Fibroblast of mammary gland (primary cell): ENCODE data around the gene ATOSA.

Experiments used
- DNase-seq: peaks from one replicate; pipeline ENCODE4 v3.0.0-alpha.2; 2010; ENCODE audit warnings: low read depth
- H3K4me3 ChIP-seq: 2 replicates; pipeline ENCODE4 v1.5.1; 2011; ENCODE audit warnings: low read depth, mild to moderate bottlenecking, low read length, moderate library complexity; ENCODE audit not compliant: control insufficient read depth
- TF ChIP-seq, protein P1 (sequence below): conservative IDR thresholded peaks from 2 replicates; pipeline ENCODE4 v1.5.1; 2011; ENCODE audit warnings: low read depth, low read length, inconsistent platforms; ENCODE audit not compliant: control insufficient read depth, insufficient read depth

ATOSA gene

DNA sequence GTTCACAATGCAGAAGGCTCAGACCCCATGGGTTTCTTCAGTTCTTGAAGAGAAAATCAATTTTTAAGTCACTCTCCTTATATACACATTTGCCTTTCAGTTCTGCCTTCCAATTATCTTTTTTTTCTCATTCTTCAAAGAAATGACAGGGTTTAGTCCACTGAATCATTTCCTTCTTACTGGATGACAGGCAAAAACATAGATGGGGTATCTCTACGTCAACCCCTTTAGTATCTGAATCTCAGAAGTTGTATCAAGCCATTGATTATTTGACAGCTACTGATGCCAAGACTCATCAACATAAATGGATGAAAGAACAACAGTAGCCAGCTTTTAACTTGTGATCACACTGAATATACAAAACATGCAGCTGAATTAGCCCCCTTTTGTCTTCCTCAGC lies 6.5 kb downstream of the ATOSA start:
- no peak for DNase-seq
- TF ChIP-seq, protein P1, sequence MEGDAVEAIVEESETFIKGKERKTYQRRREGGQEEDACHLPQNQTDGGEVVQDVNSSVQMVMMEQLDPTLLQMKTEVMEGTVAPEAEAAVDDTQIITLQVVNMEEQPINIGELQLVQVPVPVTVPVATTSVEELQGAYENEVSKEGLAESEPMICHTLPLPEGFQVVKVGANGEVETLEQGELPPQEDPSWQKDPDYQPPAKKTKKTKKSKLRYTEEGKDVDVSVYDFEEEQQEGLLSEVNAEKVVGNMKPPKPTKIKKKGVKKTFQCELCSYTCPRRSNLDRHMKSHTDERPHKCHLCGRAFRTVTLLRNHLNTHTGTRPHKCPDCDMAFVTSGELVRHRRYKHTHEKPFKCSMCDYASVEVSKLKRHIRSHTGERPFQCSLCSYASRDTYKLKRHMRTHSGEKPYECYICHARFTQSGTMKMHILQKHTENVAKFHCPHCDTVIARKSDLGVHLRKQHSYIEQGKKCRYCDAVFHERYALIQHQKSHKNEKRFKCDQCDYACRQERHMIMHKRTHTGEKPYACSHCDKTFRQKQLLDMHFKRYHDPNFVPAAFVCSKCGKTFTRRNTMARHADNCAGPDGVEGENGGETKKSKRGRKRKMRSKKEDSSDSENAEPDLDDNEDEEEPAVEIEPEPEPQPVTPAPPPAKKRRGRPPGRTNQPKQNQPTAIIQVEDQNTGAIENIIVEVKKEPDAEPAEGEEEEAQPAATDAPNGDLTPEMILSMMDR, result no peak
- H3K4me3 ChIP-seq, result no peak overlapping the region

DNA sequence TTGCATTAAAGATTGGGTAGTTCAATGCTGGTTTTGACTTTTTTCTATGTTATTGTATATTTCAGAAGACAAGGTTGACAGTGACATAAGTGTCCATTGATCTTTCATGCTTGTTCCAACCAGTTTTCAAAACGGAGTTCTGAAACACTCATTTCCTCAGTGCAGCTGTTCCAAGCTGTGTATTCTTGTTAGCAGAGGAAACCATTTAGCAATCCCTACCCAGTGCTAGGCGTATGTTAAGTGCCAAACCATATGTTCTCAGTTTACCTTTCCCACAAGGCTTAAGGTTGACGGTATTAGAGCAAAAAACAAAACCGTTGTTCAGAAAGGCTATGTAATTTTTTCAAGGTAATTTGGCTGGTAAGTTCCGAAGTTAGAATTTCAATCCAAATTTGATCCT lies 9.1 kb downstream of the ATOSA start:
- TF ChIP-seq, protein P1, result no peak
- H3K4me3 ChIP-seq, result no peak overlapping the region
- no peak for DNase-seq

DNA sequence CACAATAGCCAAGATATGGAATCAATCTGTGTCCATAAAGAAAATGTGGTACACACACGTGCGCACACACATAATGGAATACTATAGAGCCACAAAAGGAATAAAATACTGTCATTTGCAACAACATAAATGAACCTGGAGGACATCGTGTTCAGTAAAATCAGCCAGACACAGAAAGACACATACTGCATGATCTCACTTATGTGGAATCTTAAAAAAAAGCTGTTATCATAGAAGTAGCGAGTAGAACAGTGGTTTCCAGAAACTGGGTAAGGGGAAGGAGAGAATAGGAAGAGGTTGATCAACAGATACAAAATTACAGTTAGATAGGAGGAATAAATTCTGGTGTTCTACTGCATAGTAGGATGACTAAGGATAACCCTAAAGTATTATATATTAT lies 11.1 kb downstream of the ATOSA start:
- H3K4me3 ChIP-seq, result no peak overlapping the region
- no peak for DNase-seq
- TF ChIP-seq, protein P1, result no peak

DNA sequence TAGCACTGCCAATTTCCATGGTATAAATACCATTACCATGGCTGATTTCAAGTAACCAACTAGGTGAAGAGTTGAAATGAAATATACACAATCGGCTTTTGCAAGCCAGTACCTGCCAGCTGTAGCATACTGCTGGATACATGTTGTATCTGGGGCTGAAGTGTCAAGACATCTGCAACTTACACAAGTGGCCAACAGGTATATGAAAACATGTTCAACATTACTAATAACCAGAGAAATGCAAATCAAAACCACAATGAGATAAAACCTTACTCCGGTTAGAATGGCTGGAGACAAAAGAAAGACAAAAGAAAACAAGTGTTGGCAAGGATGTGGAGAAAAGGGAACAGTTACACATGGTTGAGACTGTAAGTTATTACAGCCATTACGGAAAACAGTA lies 11.6 kb downstream of the ATOSA start:
- no peak overlapping the region for H3K4me3 ChIP-seq
- DNase-seq, result no peak
- TF ChIP-seq, protein P1, result no peak

DNA sequence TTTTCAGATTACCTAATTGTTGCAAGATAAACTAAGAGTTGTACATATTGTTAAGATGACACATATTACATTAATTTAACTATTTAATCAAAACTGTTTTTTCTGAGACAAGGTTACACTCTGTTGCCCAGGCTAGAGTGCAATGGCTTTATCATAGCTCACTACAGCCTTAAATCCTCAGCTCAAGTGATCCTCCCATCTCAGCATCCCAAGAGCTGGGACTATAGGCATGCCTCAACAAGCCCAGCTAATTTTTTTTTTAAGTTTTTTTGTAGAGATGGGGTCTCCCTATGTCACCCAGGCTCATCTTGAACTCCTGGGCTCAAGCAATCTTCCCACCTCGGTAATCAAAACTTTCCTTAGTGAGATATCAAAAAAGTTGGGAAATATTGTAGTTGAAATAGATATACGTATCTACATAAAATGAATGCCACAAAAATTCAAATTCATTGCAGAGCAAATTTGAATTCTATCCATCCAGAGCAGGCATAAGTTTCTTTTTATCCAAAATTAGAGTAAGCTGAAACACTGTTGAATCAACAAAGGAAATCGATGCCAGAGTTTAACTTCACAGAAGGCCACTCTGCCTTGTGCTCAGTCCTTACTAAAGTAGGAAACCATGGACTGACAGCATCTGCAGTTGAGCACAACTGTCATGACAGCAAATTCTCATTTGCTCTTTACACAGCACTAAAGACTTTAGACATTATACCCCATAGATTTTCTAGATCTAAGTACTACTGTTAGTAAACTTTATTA lies 15.5 kb downstream of the ATOSA start:
- TF ChIP-seq, protein P1, result no peak
- no peak for DNase-seq
- no peak overlapping the region for H3K4me3 ChIP-seq

DNA sequence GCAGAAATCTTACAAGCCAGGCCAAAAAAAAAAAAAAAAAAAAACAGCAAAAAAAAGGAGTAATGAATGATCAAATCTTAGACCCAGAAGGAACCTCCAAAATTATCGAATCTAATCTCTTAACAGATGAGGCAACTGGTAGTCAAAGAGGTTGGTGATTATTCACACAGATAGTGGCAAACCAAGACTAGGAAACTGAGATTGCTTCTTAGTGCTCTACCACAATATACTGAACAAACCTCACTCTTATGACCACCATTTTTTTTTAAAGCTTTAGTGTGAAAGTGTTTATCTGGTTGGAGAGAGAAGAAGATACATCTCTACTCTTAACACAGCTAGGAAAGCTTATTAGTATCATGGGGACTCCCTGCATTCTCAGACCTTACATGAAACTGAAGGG lies 17.3 kb downstream of the ATOSA start:
- H3K4me3 ChIP-seq, result no peak overlapping the region
- TF ChIP-seq, protein P1, result no peak
- no peak for DNase-seq
